H1 (cell line): ENCODE measurements around the gene SAP30L. TPM values are rescaled to one million over a fixed set of nuclear protein-coding genes. Genes with fewer than 3 reads are reported as not detected.
A peak's percentile ranks its signal among the peaks of the same experiment; 100 is the strongest.

Experiments
- CTCF ChIA-PET: fragments of 300-600 bp; sonication (Branson Sonifier 250); formaldehyde crosslinking; loops from one replicate; lab custom pipeline; 2021; ENCODE audit not compliant: partially characterized antibody; lab: Charles Lee
- POLR2A ChIA-PET: fragments of 300-600 bp; sonication (Branson Sonifier 250); formaldehyde crosslinking; loops from one replicate; lab custom pipeline; 2021; ENCODE audit warnings: inconsistent platforms; ENCODE audit not compliant: partially characterized antibody; lab: Charles Lee
- DNase-seq, 2 experiments: peaks; one replicate each; pipeline versions ENCODE4 v3.0.0 to v3.0.0-alpha.2; 2010 to 2022; ENCODE audit warnings: low spot score in 2 of 2, low read depth in 1 of 2, mixed read lengths in 1 of 2
- FAIRE-seq: peaks from 2 replicates; lab custom pipeline; 2011; peaks lifted over from hg19 to GRCh38; lab: Jason Lieb, UNC
- H2AFZ ChIP-seq: 2 replicates; pipeline ENCODE4 v1.8.1; 2012; ENCODE audit warnings: low read length, inconsistent platforms
- H2AK5ac ChIP-seq: 2 replicates; pipeline ENCODE4 v1.6.1; 2013; ENCODE audit warnings: low read depth, low read length
- H2BK120ac ChIP-seq: replicated peaks from 2 replicates; pipeline ENCODE3; 2013; ENCODE audit warnings: low read depth, low read length, inconsistent platforms
- H2BK12ac ChIP-seq: 2 replicates; pipeline ENCODE4 v1.6.1; 2013; ENCODE audit warnings: low read depth, low read length
- H2BK15ac ChIP-seq: 2 replicates; pipeline ENCODE4 v1.6.1; 2013; ENCODE audit warnings: low read length
- H2BK20ac ChIP-seq: 2 replicates; pipeline ENCODE4 v1.6.1; 2013; ENCODE audit warnings: low read length
- H2BK5ac ChIP-seq: 2 replicates; pipeline ENCODE4 v1.6.1; 2013; ENCODE audit warnings: low read depth, low read length
- H3K14ac ChIP-seq: 2 replicates; pipeline ENCODE4 v1.6.1; 2013; ENCODE audit warnings: inconsistent platforms; ENCODE audit not compliant: insufficient read length
- H3K18ac ChIP-seq: 2 replicates; pipeline ENCODE4 v1.6.1; 2013; ENCODE audit warnings: low read length; ENCODE audit errors: extremely low read depth
- H3K23ac ChIP-seq: 2 replicates; pipeline ENCODE4 v1.6.1; 2013; ENCODE audit warnings: inconsistent platforms; ENCODE audit not compliant: insufficient read length
- H3K23me2 ChIP-seq: 2 replicates; pipeline ENCODE4 v1.6.1; 2013; ENCODE audit warnings: low read depth, low read length
- H3K27ac ChIP-seq: 2 replicates; pipeline ENCODE4 v1.6.1; 2011; ENCODE audit warnings: low read depth, low read length, inconsistent platforms
- H3K27me3 ChIP-seq, 4 experiments: replicated peaks in 1 of 4; 1 replicate in 1 of 4; 2 replicates in 3 of 4; pipeline versions ENCODE4 v1.6.1 to v1.8.1; 2011 to 2013; ENCODE audit warnings: low read length in 3 of 4, mild to moderate bottlenecking in 3 of 4, inconsistent platforms in 2 of 4, mixed read lengths in 2 of 4, moderate library complexity in 1 of 4; ENCODE audit not compliant: control insufficient read depth in 3 of 4, insufficient read depth in 3 of 4; ENCODE audit errors: extremely low read depth in 1 of 4
- H3K36me3 ChIP-seq, 4 experiments: 2 replicates each; pipeline versions ENCODE4 v1.6.1 to v1.8.1; 2011 to 2013; ENCODE audit warnings: mild to moderate bottlenecking in 4 of 4, low read length in 3 of 4, moderate library complexity in 2 of 4, control low read depth in 1 of 4, inconsistent platforms in 1 of 4; ENCODE audit not compliant: insufficient read depth in 4 of 4, control insufficient read depth in 2 of 4
- H3K4ac ChIP-seq: replicated peaks from 2 replicates; pipeline ENCODE3; 2013; ENCODE audit warnings: low read length, low read depth, mixed read lengths, inconsistent platforms; ENCODE audit not compliant: insufficient read length
- H3K4me1 ChIP-seq, 4 experiments: replicated peaks in 1 of 4; 1 replicate in 1 of 4; 2 replicates in 3 of 4; pipeline versions ENCODE4 v1.6.1 to v1.8.1; 2011 to 2013; ENCODE audit warnings: low read length in 3 of 4, inconsistent platforms in 2 of 4, mixed read lengths in 1 of 4; ENCODE audit not compliant: insufficient read depth in 4 of 4, control insufficient read depth in 3 of 4
- H3K4me2 ChIP-seq, 2 experiments: 2 replicates each; pipeline versions ENCODE4 v1.6.1 to v1.8.1; 2011 to 2013; ENCODE audit warnings: low read depth in 2 of 2, low read length in 2 of 2, control low read depth in 1 of 2, inconsistent platforms in 1 of 2, mild to moderate bottlenecking in 1 of 2; ENCODE audit not compliant: insufficient read depth in 1 of 2
- H3K4me3 ChIP-seq, 4 experiments: fragments of 200-600, 300-600 bp in 1 of 4; sonication (generic), shearing (Covaris generic), sonication (Bioruptor Twin) in 1 of 4; 2 replicates each; pipeline versions ENCODE4 v1.5.1 to v1.8.1; 2011 to 2016; ENCODE audit warnings: low read length in 4 of 4, low read depth in 3 of 4, control low read depth in 2 of 4, inconsistent platforms in 2 of 4, mild to moderate bottlenecking in 2 of 4, mixed read lengths in 1 of 4, moderate library complexity in 1 of 4; ENCODE audit not compliant: insufficient read depth in 2 of 4; ENCODE audit errors: extremely low read depth in 1 of 4
- H3K56ac ChIP-seq: replicated peaks from 2 replicates; pipeline ENCODE3; 2013; ENCODE audit warnings: low read depth, mild to moderate bottlenecking, mixed read lengths, low read length, inconsistent platforms; ENCODE audit not compliant: insufficient read length
- H3K79me1 ChIP-seq: 2 replicates; pipeline ENCODE4 v1.6.1; 2013; ENCODE audit warnings: low read depth, low read length, control low read depth
- H3K79me2 ChIP-seq, 2 experiments: 2 replicates each; pipeline versions ENCODE4 v1.6.1 to v1.8.1; 2012 to 2013; ENCODE audit warnings: low read length in 2 of 2, mild to moderate bottlenecking in 2 of 2, inconsistent platforms in 1 of 2; ENCODE audit not compliant: insufficient read depth in 2 of 2, control insufficient read depth in 1 of 2
- H3K9ac ChIP-seq, 4 experiments: replicated peaks in 1 of 4; 1 replicate in 1 of 4; 2 replicates in 3 of 4; pipeline versions ENCODE4 v1.6.1 to v1.8.1; 2011 to 2013; ENCODE audit warnings: low read depth in 3 of 4, low read length in 3 of 4, control low read depth in 2 of 4, mild to moderate bottlenecking in 2 of 4, moderate library complexity in 2 of 4, inconsistent platforms in 1 of 4; ENCODE audit errors: extremely low read depth in 1 of 4
- H3K9me3 ChIP-seq, 2 experiments: 2 replicates each; pipeline versions ENCODE4 v1.6.1 to v1.8.1; 2012 to 2013; ENCODE audit warnings: mild to moderate bottlenecking in 2 of 2, moderate library complexity in 2 of 2, control low read depth in 1 of 2, inconsistent platforms in 1 of 2, low read depth in 1 of 2, low read length in 1 of 2, mixed read lengths in 1 of 2; ENCODE audit not compliant: insufficient read depth in 2 of 2
- H4K20me1 ChIP-seq, 2 experiments: replicated peaks in 1 of 2; 2 replicates each; pipeline versions ENCODE3 to v1.8.1; 2011 to 2013; ENCODE audit warnings: inconsistent platforms in 2 of 2, low read length in 2 of 2, mild to moderate bottlenecking in 1 of 2; ENCODE audit not compliant: insufficient read depth in 2 of 2, control insufficient read depth in 1 of 2
- H4K5ac ChIP-seq: 2 replicates; pipeline ENCODE4 v1.6.1; 2013; ENCODE audit warnings: low read length, low read depth, mixed read lengths, inconsistent platforms; ENCODE audit not compliant: insufficient read length
- H4K8ac ChIP-seq: 2 replicates; pipeline ENCODE4 v1.8.0; 2013; ENCODE audit warnings: mild to moderate bottlenecking, moderate library complexity, low read length, inconsistent platforms; ENCODE audit not compliant: insufficient read depth; ENCODE audit errors: extremely low read depth
- H4K91ac ChIP-seq: replicated peaks from 2 replicates; pipeline ENCODE3; 2013; ENCODE audit warnings: low read length, mixed read lengths, inconsistent platforms; ENCODE audit not compliant: insufficient read length
- SIN3A ChIP-seq, 2 experiments: IDR thresholded peaks in 1 of 2; conservative IDR thresholded peaks in 1 of 2; 2 replicates each; pipeline ENCODE4 v1.6.1; 2011 to 2012; ENCODE audit warnings: low read length in 2 of 2, improper control_type of control experiment in 1 of 2, low read depth in 1 of 2, mild to moderate bottlenecking in 1 of 2
- TAF7 ChIP-seq: optimal IDR thresholded peaks from 2 replicates; pipeline ENCODE3; 2011; ENCODE audit warnings: low read depth, mild to moderate bottlenecking, inconsistent platforms, low read length, moderate library complexity, borderline replicate concordance
- USF2 ChIP-seq: IDR thresholded peaks from 2 replicates; pipeline ENCODE4 v1.6.1; 2011; ENCODE audit warnings: low read length, improper control_type of control experiment
- WGBS, 2 experiments: shearing (Covaris generic) in 1 of 2; methylation state at CpG; one replicate each; pipeline versions ENCODE4 v1.1.6 to v1.1.7; 2013 to 2015; ENCODE audit warnings: low lambda C conversion rate in 2 of 2, mixed read lengths in 2 of 2, inconsistent platforms in 1 of 2, low coverage in 1 of 2, missing lambda C conversion rate in 1 of 2; ENCODE audit not compliant: insufficient replicate concordance in 2 of 2, insufficient coverage in 1 of 2, insufficient read length in 1 of 2; ENCODE audit errors: extremely low coverage in 1 of 2, missing lambda C conversion rate in 1 of 2; 5-methylcytosine and 5-hydroxymethylcytosine counted together
- polyA plus RNA-seq, 7 experiments: library from polyadenylated mRNA; depleted of rRNA in 3 of 7; stranded (reverse) in 5 of 7; unstranded in 2 of 7; fragments of >200 nt in 5 of 7; fragments of 200-250 nt in 2 of 7; gene quantifications; 1 replicate in 5 of 7; 2 replicates in 1 of 7; 4 replicates in 1 of 7; pipeline versions ENCODE4 v1.2.1 to v1.2.3, GENCODE V29; 2011 to 2013; ENCODE audit warnings: missing spikeins in 2 of 7, mixed read lengths in 2 of 7
- total RNA-seq: library from RNA; stranded (reverse); fragmentation: NEBNext Ultra II Directional; extraction: Animal tissue kit (Norgen Biotek cat#: 25700); gene quantifications from 2 replicates; pipeline ENCODE4 v1.2.1, GENCODE V29; 2021

The SAP30L gene
- total and polyA plus RNA-seq, 2 of the 8 experiments (the other 6 are each of a cell fraction or from before 2014, with no cell fraction given) = 12.2 to 31.5 TPM

- DNase-seq (no peak), FAIRE-seq (peak; percentile 66)
- CTCF ChIA-PET = interaction anchor here (0.8 to 6.4 kb wide), 8 partner anchors 8 to 126 kb away, joined by 4 to 61 read pairs (median 10); no protein-coding TSS in a partner anchor
Measured at GRCh38 chr5:154485096-154485491, 39.3 kb downstream of the SAP30L start.

More at GRCh38 chr5:154485096-154485491, 39.3 kb downstream of the SAP30L start:
- H2BK12ac ChIP-seq = no peak overlapping the region
- no peak overlapping the region for H3K23ac ChIP-seq
- H3K79me2 ChIP-seq = no peaks in the 10 kb centered on the region
- H3K36me3 ChIP-seq = no peaks in the 10 kb centered on the region
- H4K8ac ChIP-seq = no peak overlapping the region
- H3K4me2 ChIP-seq = peak overlapping the region; percentile 50 to 79
- no peak overlapping the region for H4K5ac ChIP-seq
- H3K79me1 ChIP-seq = no peaks in the 10 kb centered on the region
- H2BK20ac ChIP-seq = no peak overlapping the region
- H3K9me3 ChIP-seq = no peaks in the 10 kb centered on the region
- no peak overlapping the region for H2AFZ ChIP-seq
- H3K18ac ChIP-seq = no peak overlapping the region
- peak overlapping the region in 1 of 4 experiments; percentile 22; a peak in 2 of 8 replicates for H3K4me3 ChIP-seq
- peaks cover 21 to 48% (median 27%) of the 10 kb centered on the region in 4 experiments for H3K4me1 ChIP-seq
- no peak overlapping the region for H2BK15ac ChIP-seq
- peaks cover 67 to 80% (median 76%) of the 10 kb centered on the region in 4 experiments for H3K27me3 ChIP-seq
- POLR2A ChIA-PET = interaction anchor here (2.8 to 3.5 kb wide), 2 partner anchors 8 to 12 kb away, joined by 10 to 16 read pairs; no protein-coding TSS in a partner anchor
- no peak overlapping the region for H2AK5ac ChIP-seq
- no peak for TF ChIP-seq USF2
- TF ChIP-seq SIN3A (conservative IDR thresholded peaks at IDR 0.05 in 1 of 2, IDR thresholded peaks at IDR 0.05 in 1 of 2; ENCODE audit: low read depth in 1 of 2, low read length in 2 of 2) = no peak
- TF ChIP-seq TAF7 = no peak
- no peak overlapping the region for H3K56ac ChIP-seq
- H3K14ac ChIP-seq = no peak overlapping the region
- no peak overlapping the region for H3K9ac ChIP-seq
- H2BK120ac ChIP-seq = no peak overlapping the region
- WGBS, 2 experiments = 3% methylated on average over 2 of the region's 2 CpGs; no CpG with 5 or more reads in 1 of the 2 experiments
- no peak overlapping the region for H2BK5ac ChIP-seq
- no peaks in the 10 kb centered on the region for H3K23me2 ChIP-seq
- no peak overlapping the region for H4K91ac ChIP-seq
- H3K4ac ChIP-seq = no peak overlapping the region
- no peak overlapping the region for H3K27ac ChIP-seq
- H4K20me1 ChIP-seq = peaks cover 8 to 30% of the 10 kb centered on the region in 2 experiments
